ENCODE results near the gene ALDH1L1.

DNA sequence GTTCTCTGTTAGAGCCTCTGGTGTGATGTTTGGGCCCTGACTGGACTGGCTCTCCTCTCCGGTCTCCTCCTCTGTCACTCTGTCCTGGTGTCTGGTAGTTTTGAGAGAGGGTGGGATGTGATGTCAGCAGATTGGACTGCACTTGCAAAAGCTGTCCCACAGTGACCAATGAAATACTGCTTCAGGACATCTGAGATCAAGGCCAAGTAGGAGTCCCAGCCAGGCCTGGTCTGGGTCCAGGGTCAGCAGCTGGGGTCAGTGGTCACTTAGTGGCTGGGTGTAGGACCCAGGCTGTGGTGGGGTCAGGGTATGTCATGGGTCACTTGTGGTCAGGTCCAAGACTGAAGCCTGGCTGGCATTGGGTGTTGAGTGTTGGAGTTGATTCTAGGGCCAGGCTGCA is 20.9 kb downstream of the ALDH1L1 start:
- TF ChIP-seq, protein P1, sequence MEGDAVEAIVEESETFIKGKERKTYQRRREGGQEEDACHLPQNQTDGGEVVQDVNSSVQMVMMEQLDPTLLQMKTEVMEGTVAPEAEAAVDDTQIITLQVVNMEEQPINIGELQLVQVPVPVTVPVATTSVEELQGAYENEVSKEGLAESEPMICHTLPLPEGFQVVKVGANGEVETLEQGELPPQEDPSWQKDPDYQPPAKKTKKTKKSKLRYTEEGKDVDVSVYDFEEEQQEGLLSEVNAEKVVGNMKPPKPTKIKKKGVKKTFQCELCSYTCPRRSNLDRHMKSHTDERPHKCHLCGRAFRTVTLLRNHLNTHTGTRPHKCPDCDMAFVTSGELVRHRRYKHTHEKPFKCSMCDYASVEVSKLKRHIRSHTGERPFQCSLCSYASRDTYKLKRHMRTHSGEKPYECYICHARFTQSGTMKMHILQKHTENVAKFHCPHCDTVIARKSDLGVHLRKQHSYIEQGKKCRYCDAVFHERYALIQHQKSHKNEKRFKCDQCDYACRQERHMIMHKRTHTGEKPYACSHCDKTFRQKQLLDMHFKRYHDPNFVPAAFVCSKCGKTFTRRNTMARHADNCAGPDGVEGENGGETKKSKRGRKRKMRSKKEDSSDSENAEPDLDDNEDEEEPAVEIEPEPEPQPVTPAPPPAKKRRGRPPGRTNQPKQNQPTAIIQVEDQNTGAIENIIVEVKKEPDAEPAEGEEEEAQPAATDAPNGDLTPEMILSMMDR (IDR thresholded peaks at IDR 0.05; ENCODE audit: low read length): no peak
- TF ChIP-seq EZH2 (optimal IDR thresholded peaks at IDR 0.05; ENCODE audit: low read depth, low read length) (no peak), EZH2phosphoT487 (IDR thresholded peaks at IDR 0.05; ENCODE audit: low read length) (no peak)
